Neural crest cell (in vitro differentiated cells): ENCODE data around the gene SORL1-AS1.

Experiments used
- DNase-seq: peaks from one replicate; pipeline ENCODE4 v3.0.0; 2021; ENCODE audit warnings: low read depth, mixed read lengths, low spot score
- H3K27ac Mint-ChIP-seq: one replicate; pipeline ENCODE4 v1.8.0; 2021; ENCODE audit warnings: mild to moderate bottlenecking, mixed read lengths; ENCODE audit not compliant: unreplicated experiment
- H3K27me3 Mint-ChIP-seq: 2 replicates; pipeline ENCODE4 v1.8.0; 2021; ENCODE audit warnings: low read depth, mild to moderate bottlenecking, mixed read lengths
- H3K36me3 Mint-ChIP-seq: 2 replicates; pipeline ENCODE4 v1.8.0; 2021; ENCODE audit warnings: low read depth, mild to moderate bottlenecking, mixed read lengths
- H3K4me1 Mint-ChIP-seq: 2 replicates; pipeline ENCODE4 v1.8.0; 2021; ENCODE audit warnings: mixed read lengths
- H3K4me3 Mint-ChIP-seq: one replicate; pipeline ENCODE4 v1.8.0; 2021; ENCODE audit warnings: mild to moderate bottlenecking, mixed read lengths
- H3K9me3 Mint-ChIP-seq: 2 replicates; pipeline ENCODE4 v1.8.0; 2021; ENCODE audit warnings: mixed read lengths
- TF ChIP-seq, protein P1 (sequence below): fragments of 200-600 bp; sonication (generic); conservative IDR thresholded peaks from 2 replicates; pipeline ENCODE4 v1.5.0; 2021; ENCODE audit warnings: antibody characterized with exemption, mild to moderate bottlenecking

Gene SORL1-AS1

DNA sequence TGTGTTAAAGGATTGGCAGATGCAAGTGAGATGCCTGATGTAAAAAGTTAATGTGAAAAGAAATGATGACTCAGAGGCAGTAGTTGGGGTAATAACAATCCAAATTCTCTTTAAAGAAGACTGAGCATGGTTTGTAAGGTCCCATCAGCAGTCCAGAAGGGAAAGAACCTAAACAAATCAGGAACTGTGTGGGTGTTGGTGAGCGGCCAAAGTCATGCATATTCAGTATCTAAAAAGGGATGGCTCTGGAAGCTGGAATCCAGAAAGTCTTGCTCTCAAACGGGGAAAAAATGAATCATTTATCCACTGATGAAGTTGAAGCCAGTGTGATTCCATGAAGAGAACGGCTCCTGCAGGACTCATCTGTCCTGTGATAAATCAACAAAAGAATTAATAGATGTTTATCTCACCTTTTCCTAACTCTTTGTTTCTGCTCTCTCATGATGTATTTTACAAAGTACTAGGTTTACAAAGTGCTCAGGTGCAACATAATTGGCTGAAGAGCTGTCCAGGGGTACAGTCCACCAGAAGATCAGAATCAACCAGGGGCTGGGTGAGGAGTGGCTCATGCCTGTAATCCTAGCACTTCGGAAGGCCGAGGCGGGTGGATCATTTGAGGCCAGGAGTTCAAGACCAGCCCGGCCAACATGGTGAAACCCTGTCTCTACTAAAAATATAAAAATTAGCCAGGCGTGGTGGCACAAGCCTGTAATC is 20.5 kb upstream of the SORL1-AS1 start:
- Mint-ChIP-seq H3K27me3 (peaks cover under 1% of the 10 kb centered on the region), H3K9me3 (no peaks in the 10 kb centered on the region), H3K36me3 (peaks cover 3% of the 10 kb centered on the region), H3K4me1 (peaks cover 5% of the 10 kb centered on the region), H3K4me3 (no peak overlapping the region), H3K27ac (no peak overlapping the region)
- no peak for DNase-seq
- TF ChIP-seq, protein P1, sequence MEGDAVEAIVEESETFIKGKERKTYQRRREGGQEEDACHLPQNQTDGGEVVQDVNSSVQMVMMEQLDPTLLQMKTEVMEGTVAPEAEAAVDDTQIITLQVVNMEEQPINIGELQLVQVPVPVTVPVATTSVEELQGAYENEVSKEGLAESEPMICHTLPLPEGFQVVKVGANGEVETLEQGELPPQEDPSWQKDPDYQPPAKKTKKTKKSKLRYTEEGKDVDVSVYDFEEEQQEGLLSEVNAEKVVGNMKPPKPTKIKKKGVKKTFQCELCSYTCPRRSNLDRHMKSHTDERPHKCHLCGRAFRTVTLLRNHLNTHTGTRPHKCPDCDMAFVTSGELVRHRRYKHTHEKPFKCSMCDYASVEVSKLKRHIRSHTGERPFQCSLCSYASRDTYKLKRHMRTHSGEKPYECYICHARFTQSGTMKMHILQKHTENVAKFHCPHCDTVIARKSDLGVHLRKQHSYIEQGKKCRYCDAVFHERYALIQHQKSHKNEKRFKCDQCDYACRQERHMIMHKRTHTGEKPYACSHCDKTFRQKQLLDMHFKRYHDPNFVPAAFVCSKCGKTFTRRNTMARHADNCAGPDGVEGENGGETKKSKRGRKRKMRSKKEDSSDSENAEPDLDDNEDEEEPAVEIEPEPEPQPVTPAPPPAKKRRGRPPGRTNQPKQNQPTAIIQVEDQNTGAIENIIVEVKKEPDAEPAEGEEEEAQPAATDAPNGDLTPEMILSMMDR = no peak

DNA sequence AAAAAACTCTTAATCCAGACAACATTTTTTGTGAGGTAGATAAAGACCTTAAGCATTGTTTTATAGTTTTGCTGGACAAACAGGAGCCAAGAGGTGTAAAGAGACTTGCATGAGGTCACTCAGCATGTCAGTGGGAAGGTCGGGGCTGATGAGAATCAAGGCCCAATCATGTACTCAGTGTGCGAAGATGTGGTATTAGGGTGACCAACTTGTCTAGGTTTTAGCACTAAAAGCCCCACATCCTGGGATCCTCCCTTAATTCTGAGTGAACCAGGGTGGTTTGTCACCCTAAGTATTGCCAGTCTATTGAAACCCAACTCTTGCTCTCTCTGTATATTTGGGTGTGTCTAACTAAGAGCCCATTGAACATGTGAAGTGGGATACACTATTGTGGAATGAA is 19.5 kb upstream of the SORL1-AS1 start:
- no peaks in the 10 kb centered on the region for H3K27me3 Mint-ChIP-seq
- peaks cover 5% of the 10 kb centered on the region for H3K4me1 Mint-ChIP-seq
- no peak for DNase-seq
- H3K36me3 Mint-ChIP-seq = peaks cover 3% of the 10 kb centered on the region
- no peak overlapping the region for H3K27ac Mint-ChIP-seq
- H3K9me3 Mint-ChIP-seq = no peaks in the 10 kb centered on the region
- TF ChIP-seq, protein P1 = no peak
- no peak overlapping the region for H3K4me3 Mint-ChIP-seq

DNA sequence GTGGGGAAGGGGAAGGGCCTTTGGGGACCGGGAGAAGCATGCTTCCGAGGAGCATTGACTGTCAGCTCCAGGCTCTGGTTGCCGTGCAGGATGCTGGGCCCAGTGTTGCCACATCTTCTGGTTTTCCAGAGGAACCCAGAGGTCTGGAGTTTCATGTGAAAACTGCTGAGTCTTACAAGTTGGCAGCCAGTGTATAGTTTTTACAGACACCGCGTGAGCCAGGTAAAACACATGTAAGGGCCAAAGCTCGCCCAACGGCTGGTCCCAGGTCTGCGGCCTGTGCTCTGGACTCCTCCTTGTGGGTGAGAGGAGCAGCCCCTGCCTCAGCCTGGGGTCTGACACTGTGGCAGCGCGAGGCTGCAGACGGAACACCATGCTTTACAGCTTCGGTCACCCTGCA is 18.4 kb upstream of the SORL1-AS1 start:
- no peak for DNase-seq
- no peak overlapping the region for H3K27ac Mint-ChIP-seq
- no peaks in the 10 kb centered on the region for H3K9me3 Mint-ChIP-seq
- H3K36me3 Mint-ChIP-seq = peaks cover 3% of the 10 kb centered on the region
- TF ChIP-seq, protein P1 = no peak
- H3K4me3 Mint-ChIP-seq = no peak overlapping the region
- peaks cover 11% of the 10 kb centered on the region for H3K4me1 Mint-ChIP-seq
- H3K27me3 Mint-ChIP-seq = no peaks in the 10 kb centered on the region

DNA sequence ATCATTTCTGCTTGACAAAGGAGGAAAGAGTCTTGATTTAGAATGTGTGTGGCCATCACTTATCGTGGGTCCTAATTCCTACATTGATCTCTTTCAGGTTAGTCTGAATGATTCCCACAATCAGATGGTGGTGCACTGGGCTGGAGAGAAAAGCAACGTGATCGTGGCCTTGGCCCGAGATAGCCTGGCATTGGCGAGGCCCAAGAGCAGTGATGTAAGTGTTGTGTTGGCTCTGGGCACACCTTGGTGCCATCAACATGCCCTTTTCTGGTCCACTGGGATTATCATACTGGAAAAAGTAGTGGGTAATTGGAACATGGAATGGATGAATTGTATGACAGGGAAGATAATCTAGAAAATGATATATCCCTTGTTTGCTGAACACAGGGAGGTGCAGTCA is 17.1 kb upstream of the SORL1-AS1 start:
- Mint-ChIP-seq H3K36me3 (peaks cover 3% of the 10 kb centered on the region), H3K27ac (no peak overlapping the region), H3K9me3 (no peaks in the 10 kb centered on the region), H3K4me3 (no peak overlapping the region), H3K4me1 (peaks cover 19% of the 10 kb centered on the region), H3K27me3 (no peaks in the 10 kb centered on the region)
- TF ChIP-seq, protein P1 = no peak
- DNase-seq = no peak

DNA sequence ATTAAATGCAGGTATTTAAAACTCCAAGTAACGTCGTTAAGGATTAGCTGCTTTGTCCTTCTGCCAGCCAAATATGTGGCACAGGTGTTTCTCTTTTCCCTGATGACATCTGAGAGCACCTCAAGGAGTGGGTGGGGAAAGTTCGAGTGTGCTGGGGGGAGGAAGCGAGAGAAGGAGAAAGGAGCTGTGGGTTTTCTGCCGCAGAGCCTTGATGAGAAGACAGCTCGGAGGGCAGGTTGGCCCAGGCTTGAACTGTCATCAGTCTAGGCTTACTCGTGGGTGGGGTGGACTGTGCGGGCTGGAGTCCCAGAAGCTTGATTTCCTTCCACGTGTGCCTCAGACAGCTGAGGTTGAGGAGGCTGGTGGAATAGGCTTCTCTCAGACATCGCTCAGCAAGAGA is 15.2 kb upstream of the SORL1-AS1 start:
- no peaks in the 10 kb centered on the region for H3K27me3 Mint-ChIP-seq
- peaks cover 16% of the 10 kb centered on the region for H3K4me1 Mint-ChIP-seq
- peaks cover 3% of the 10 kb centered on the region for H3K36me3 Mint-ChIP-seq
- no peak overlapping the region for H3K4me3 Mint-ChIP-seq
- TF ChIP-seq, protein P1 = no peak
- H3K27ac Mint-ChIP-seq = no peak overlapping the region
- H3K9me3 Mint-ChIP-seq = no peaks in the 10 kb centered on the region
- no peak for DNase-seq
